Naive thymus-derived CD4-positive, alpha-beta T cell (primary cell): Measurements from ENCODE around the gene TGFBR3. TPM values are rescaled to one million over a fixed set of nuclear protein-coding genes. Genes with fewer than 3 reads are reported as not detected.

ENCODE experiments used
- ATAC-seq: fragments of 150-1000 bp; cut with Tn5 transposase; 2 replicates; pipeline ENCODE4 v1.10.0; 2021; ENCODE audit warnings: mild to moderate bottlenecking, moderate library complexity
- CTCF ChIA-PET: fragments of 350-600 bp; sonication (Branson Sonifier 250); formaldehyde crosslinking; loops from one replicate; lab custom pipeline; 2021; ENCODE audit warnings: antibody characterized with exemption; lab: Charles Lee
- POLR2A ChIA-PET: fragments of 350-600 bp; sonication (Branson Sonifier 250); formaldehyde crosslinking; loops from one replicate; lab custom pipeline; 2021; ENCODE audit warnings: antibody characterized with exemption, inconsistent platforms; lab: Charles Lee
- DNase-seq, 9 donors: peaks; one replicate each; pipeline versions ENCODE4 v3.0.0 to v3.0.0-alpha.2; 2020 to 2022; ENCODE audit warnings: mixed read lengths in 1 of 9
- H3K27ac ChIP-seq: one replicate; pipeline ENCODE4 v1.7.0; 2013; ENCODE audit warnings: mild to moderate bottlenecking, low read depth, low read length, moderate library complexity
- H3K27me3 ChIP-seq, 2 donors: one replicate each; pipeline ENCODE4 v1.7.0; 2013; ENCODE audit warnings: low read length in 2 of 2, mild to moderate bottlenecking in 2 of 2, moderate library complexity in 2 of 2; ENCODE audit not compliant: control insufficient read depth in 2 of 2, insufficient read depth in 2 of 2
- H3K36me3 ChIP-seq, 3 experiments: 1 replicate in 2 of 3; 2 replicates in 1 of 3; pipeline ENCODE4 v1.7.0; 2013; ENCODE audit warnings: low read length in 3 of 3, mild to moderate bottlenecking in 3 of 3, moderate library complexity in 1 of 3; ENCODE audit not compliant: insufficient read depth in 3 of 3, control insufficient read depth in 2 of 3
- H3K4me1 ChIP-seq, 2 donors: one replicate each; pipeline ENCODE4 v1.7.0; 2013; ENCODE audit warnings: low read length in 2 of 2, mild to moderate bottlenecking in 2 of 2, moderate library complexity in 1 of 2; ENCODE audit not compliant: control insufficient read depth in 2 of 2, insufficient read depth in 2 of 2
- H3K4me3 ChIP-seq: 2 replicates; pipeline ENCODE4 v1.7.0; 2013; ENCODE audit warnings: mild to moderate bottlenecking, low read length
- H3K9me3 ChIP-seq, 3 experiments: 1 replicate in 2 of 3; 2 replicates in 1 of 3; pipeline ENCODE4 v1.7.0; 2013; ENCODE audit warnings: low read length in 3 of 3; ENCODE audit not compliant: control insufficient read depth in 2 of 3
- H3K27ac Mint-ChIP-seq, 9 donors: one replicate each; pipeline ENCODE4 v1.8.0; 2020 to 2022; ENCODE audit warnings: mixed read lengths in 9 of 9, mild to moderate bottlenecking in 8 of 9, moderate library complexity in 5 of 9, inconsistent platforms in 2 of 9
- H3K27me3 Mint-ChIP-seq, 5 donors: one replicate each; pipeline ENCODE4 v1.8.0; 2021 to 2022; ENCODE audit warnings: mixed read lengths in 5 of 5, mild to moderate bottlenecking in 1 of 5
- H3K36me3 Mint-ChIP-seq, 5 donors: one replicate each; pipeline ENCODE4 v1.8.0; 2020 to 2022; ENCODE audit warnings: mixed read lengths in 5 of 5, mild to moderate bottlenecking in 3 of 5, inconsistent platforms in 1 of 5
- H3K4me1 Mint-ChIP-seq, 7 donors: one replicate each; pipeline ENCODE4 v1.8.0; 2020 to 2022; ENCODE audit warnings: mixed read lengths in 7 of 7, mild to moderate bottlenecking in 3 of 7, inconsistent platforms in 1 of 7
- H3K4me3 Mint-ChIP-seq, 10 donors: one replicate each; pipeline ENCODE4 v1.8.0; 2020 to 2022; ENCODE audit warnings: mild to moderate bottlenecking in 10 of 10, mixed read lengths in 10 of 10, moderate library complexity in 6 of 10, inconsistent platforms in 2 of 10
- H3K9me3 Mint-ChIP-seq, 11 donors: one replicate each; pipeline ENCODE4 v1.8.0; 2020 to 2022; ENCODE audit warnings: mixed read lengths in 11 of 11, mild to moderate bottlenecking in 4 of 11, inconsistent platforms in 1 of 11, moderate library complexity in 1 of 11
- intact Hi-C, 2 donors: fragments of 100-400 bp; cut with micrococcal nuclease; formaldehyde crosslinking; loops; one replicate each; pipeline ENCODE4 v1.15.1; 2023
- polyA plus RNA-seq, 2 donors: library from polyadenylated mRNA; unstranded; fragments of 300-500 nt; fragmentation: Illumina TruSeq; gene quantifications; one replicate each; pipeline ENCODE4 v1.2.3, GENCODE V29; 2021
- total RNA-seq, 6 experiments: library from RNA in 5 of 6; stranded (reverse) in 5 of 6; gene quantifications; 1 replicate in 5 of 6; 2 replicates in 1 of 6; pipeline ENCODE4 v1.2.3 and lab custom pipeline; 2021 to 2026

The TGFBR3 gene
- total and polyA plus RNA-seq, 7 experiments from 2014 or later, result 9.4 to 36.3 (median 11.4) TPM

DNA sequence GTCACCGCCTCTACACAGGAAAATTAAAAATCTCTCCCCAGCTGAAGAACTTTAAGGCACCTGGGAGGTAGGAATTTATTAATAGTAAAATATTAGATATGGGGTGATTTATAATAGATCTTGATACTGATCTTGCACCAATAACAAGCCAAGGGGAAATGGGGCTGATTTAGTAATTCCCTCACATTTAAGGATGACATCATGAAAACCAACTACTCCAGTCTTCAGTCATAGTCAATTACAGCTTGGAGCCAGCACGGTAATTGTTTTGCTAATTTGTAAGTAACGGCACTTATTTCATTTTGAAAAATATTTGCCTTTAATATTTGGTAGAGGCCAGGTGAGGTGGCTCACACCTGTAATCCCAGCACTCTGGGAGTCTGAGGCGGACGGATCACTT, 92.8 kb downstream of the TGFBR3 start:
- H3K9me3 ChIP-seq, result no peaks in the 10 kb centered on the region
- no peak overlapping the region for H3K27ac ChIP-seq
- no peak for ATAC-seq
- DNase-seq, result no peak
- POLR2A ChIA-PET, result interaction anchor here (3.3 kb wide), 1 partner anchor 11 kb away, joined by 23 read pairs; no protein-coding TSS in a partner anchor
- CTCF ChIA-PET, result interaction anchor here (0.7 to 1.1 kb wide), 2 partner anchors 57 to 284 kb away, joined by 3 to 4 read pairs; no protein-coding TSS in a partner anchor
- intact Hi-C loops, result no loop called here
- Mint-ChIP-seq H3K36me3 (peaks cover 0 to 31% (median 18%) of the 10 kb centered on the region in 5 donors), H3K27me3 (peaks cover 0 to 2% (median 0%) of the 10 kb centered on the region in 5 donors), H3K27ac (peak overlapping the region in 4 of 9 donors; percentile 6 to 84 (median 81)), H3K4me3 (no peak overlapping the region), H3K9me3 (peaks cover 0 to 5% (median 0%) of the 10 kb centered on the region in 11 donors), H3K4me1 (peaks cover 26 to 42% (median 37%) of the 10 kb centered on the region in 7 donors)
- H3K4me1 ChIP-seq, result peaks cover 18 to 28% of the 10 kb centered on the region in 2 donors
- peaks cover 0 to 10% (median 0%) of the 10 kb centered on the region in 3 experiments for H3K36me3 ChIP-seq
- no peak overlapping the region for H3K4me3 ChIP-seq
- no peaks in the 10 kb centered on the region for H3K27me3 ChIP-seq

GRCh38 chr1:91792489-91793071, 93.4 kb downstream of the TGFBR3 start:
- intact Hi-C loops, result no loop called here
- H3K4me1 ChIP-seq, result peaks cover 18 to 28% of the 10 kb centered on the region in 2 donors
- DNase-seq (no peak), ATAC-seq (no peak)
- ChIA-PET POLR2A (interaction anchor here (0.7 to 3.3 kb wide), 2 partner anchors 12 to 84 kb away, joined by 3 to 23 read pairs; no protein-coding TSS in a partner anchor), CTCF (interaction anchor here (0.7 to 1.8 kb wide), 5 partner anchors 8 to 283 kb away, joined by 3 to 8 read pairs (median 4); no protein-coding TSS in a partner anchor)
- Mint-ChIP-seq H3K36me3 (peaks cover 0 to 31% (median 24%) of the 10 kb centered on the region in 5 donors), H3K9me3 (peaks cover 0 to 5% (median 0%) of the 10 kb centered on the region in 11 donors), H3K4me3 (peak overlapping the region in 3 of 10 donors; percentile 13 to 48 (median 44)), H3K4me1 (peaks cover 28 to 42% (median 40%) of the 10 kb centered on the region in 7 donors), H3K27me3 (peaks cover 0 to 2% (median 0%) of the 10 kb centered on the region in 5 donors), H3K27ac (peak overlapping the region in 6 of 9 donors; percentile 6 to 84 (median 80))
- peaks cover 0 to 10% (median 0%) of the 10 kb centered on the region in 3 experiments for H3K36me3 ChIP-seq
- no peak overlapping the region for H3K27ac ChIP-seq
- H3K4me3 ChIP-seq, result no peak overlapping the region
- H3K27me3 ChIP-seq, result no peaks in the 10 kb centered on the region
- no peaks in the 10 kb centered on the region for H3K9me3 ChIP-seq

DNA sequence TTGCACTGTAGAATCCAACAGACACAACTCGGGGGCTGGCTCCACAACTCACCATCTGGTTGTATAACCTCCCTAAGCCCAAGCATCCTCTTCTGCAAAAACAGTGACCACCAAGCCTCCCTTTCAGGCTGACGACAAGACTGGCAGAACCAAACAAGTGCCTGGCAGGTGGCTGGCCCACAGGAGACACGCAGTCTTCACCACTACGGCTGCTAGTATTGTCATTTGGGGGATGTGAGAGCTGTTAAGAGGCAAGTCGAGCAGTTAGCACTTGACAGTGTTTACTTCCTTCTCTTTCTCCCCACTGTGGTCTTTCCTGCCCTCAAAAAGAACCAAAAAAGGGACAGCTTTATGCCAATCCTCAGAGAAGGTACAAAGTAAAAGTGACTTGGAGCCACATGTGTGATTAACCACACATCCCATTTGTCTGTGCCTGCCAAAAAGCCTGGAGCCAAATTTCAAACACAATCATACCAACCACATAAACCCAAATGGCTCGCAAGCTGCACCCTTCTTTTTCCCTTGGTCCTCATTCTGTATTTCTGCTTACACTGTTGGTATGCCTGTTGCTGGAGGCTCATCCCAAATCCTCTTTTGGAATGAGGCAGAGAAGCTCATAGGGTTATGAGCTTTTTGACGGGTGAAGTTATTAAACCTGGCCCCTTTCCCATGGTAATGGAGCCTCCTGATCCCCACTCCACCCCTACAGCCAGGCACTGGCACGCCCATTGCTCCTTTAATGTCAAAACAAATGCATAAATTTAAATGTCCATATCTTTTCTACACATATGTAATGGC, 94.1 kb downstream of the TGFBR3 start:
- Mint-ChIP-seq H3K27me3 (peaks cover 0 to 2% (median 0%) of the 10 kb centered on the region in 5 donors), H3K9me3 (peaks cover 0 to 5% (median 0%) of the 10 kb centered on the region in 11 donors), H3K4me1 (peaks cover 28 to 43% (median 40%) of the 10 kb centered on the region in 7 donors), H3K4me3 (peak overlapping the region in 6 of 10 donors; percentile 10 to 53 (median 32)), H3K36me3 (peaks cover 0 to 31% (median 21%) of the 10 kb centered on the region in 5 donors), H3K27ac (peak overlapping the region; percentile 24 to 86 (median 83))
- H3K27me3 ChIP-seq, result no peaks in the 10 kb centered on the region
- no peaks in the 10 kb centered on the region for H3K9me3 ChIP-seq
- no peak overlapping the region for H3K27ac ChIP-seq
- DNase-seq (peak in 6 of 9 donors; percentile 27 to 48 (median 42)), ATAC-seq (peak; percentile 57)
- intact Hi-C loops, result loop anchor here in 1 of 2 donors (1.0 kb wide), 3 partner anchors 12 to 135 kb away; no protein-coding TSS in a partner anchor
- peaks cover 18 to 28% of the 10 kb centered on the region in 2 donors for H3K4me1 ChIP-seq
- no peak overlapping the region for H3K4me3 ChIP-seq
- CTCF ChIA-PET, result interaction anchor here (0.6 to 1.8 kb wide), 9 partner anchors 9 to 282 kb away, joined by 3 to 8 read pairs (median 3); no protein-coding TSS in a partner anchor
- POLR2A ChIA-PET, result interaction anchor here (0.7 to 3.3 kb wide), 3 partner anchors 13 to 83 kb away, joined by 3 to 23 read pairs (median 4); no protein-coding TSS in a partner anchor
- H3K36me3 ChIP-seq, result peaks cover 0 to 10% (median 0%) of the 10 kb centered on the region in 3 experiments

DNA sequence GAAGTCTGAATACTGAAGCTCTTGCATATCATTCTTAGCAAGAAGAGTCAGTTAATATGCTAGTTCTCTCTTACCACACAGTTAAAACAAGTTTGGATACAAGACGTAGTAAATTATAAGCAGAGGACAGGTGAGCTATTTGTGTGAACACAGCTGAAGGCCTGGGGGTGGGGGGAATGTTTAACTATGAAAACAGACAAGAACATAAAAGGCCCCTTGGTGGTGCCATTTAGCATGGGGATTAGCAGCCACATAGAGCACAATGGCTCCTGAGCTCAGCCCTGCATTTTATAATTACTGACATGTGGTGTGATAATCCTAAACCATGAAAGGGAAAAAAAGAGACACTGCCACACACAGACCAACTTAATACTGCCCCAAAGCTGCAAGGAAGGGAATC, 94.8 kb downstream of the TGFBR3 start:
- Histone ChIP-seq H3K4me3 (no peak overlapping the region), H3K27ac (no peak overlapping the region), H3K4me1 (peaks cover 18 to 28% of the 10 kb centered on the region in 2 donors), H3K27me3 (no peaks in the 10 kb centered on the region), H3K36me3 (peaks cover 0 to 7% (median 0%) of the 10 kb centered on the region in 3 experiments), H3K9me3 (no peaks in the 10 kb centered on the region)
- H3K27ac Mint-ChIP-seq, result peak overlapping the region in 8 of 9 donors; percentile 13 to 86 (median 84)
- H3K36me3 Mint-ChIP-seq, result peaks cover 2 to 29% (median 21%) of the 10 kb centered on the region in 5 donors
- no peak for DNase-seq
- intact Hi-C loops, result loop anchor here in 1 of 2 donors (1.0 kb wide), 3 partner anchors 13 to 136 kb away; no protein-coding TSS in a partner anchor
- peaks cover 28 to 42% (median 39%) of the 10 kb centered on the region in 7 donors for H3K4me1 Mint-ChIP-seq
- CTCF ChIA-PET, result interaction anchor here (0.6 to 1.8 kb wide), 8 partner anchors 10 to 534 kb away, joined by 3 to 8 read pairs (median 3); no protein-coding TSS in a partner anchor
- peaks cover 0 to 2% (median 0%) of the 10 kb centered on the region in 5 donors for H3K27me3 Mint-ChIP-seq
- H3K9me3 Mint-ChIP-seq, result peaks cover 0 to 5% (median 0%) of the 10 kb centered on the region in 11 donors
- H3K4me3 Mint-ChIP-seq, result peak overlapping the region in 5 of 10 donors; percentile 4 to 53 (median 20)
- peak; percentile 32 for ATAC-seq
- POLR2A ChIA-PET, result interaction anchor here (0.6 to 3.3 kb wide), 3 partner anchors 13 to 233 kb away, joined by 3 to 23 read pairs (median 4); no protein-coding TSS in a partner anchor

DNA sequence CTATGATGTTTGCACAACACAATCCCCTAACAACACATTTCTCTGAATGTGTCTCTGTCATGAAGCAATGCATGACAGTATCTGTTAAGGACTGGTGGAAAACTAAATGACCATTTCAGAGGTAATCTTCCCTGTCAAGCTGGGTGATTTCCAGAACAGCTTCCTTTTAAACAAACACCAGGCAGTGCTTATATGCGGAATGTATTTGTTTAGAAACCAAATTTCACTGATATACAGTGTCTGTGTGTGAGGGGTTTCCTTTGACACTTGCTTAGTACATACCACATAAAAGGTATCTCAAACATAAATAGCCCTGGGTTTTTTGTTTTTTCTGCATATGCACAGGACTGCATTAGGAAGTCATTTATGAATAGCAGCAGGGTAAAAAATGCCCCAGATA, 95.6 kb downstream of the TGFBR3 start:
- POLR2A ChIA-PET, result interaction anchor here (0.6 to 3.3 kb wide), 2 partner anchors 14 to 233 kb away, joined by 3 to 23 read pairs; no protein-coding TSS in a partner anchor
- H3K4me1 Mint-ChIP-seq, result peaks cover 28 to 42% (median 37%) of the 10 kb centered on the region in 7 donors

More for the DNA sequence above, 95.6 kb downstream of the TGFBR3 start:
- Histone ChIP-seq H3K36me3 (no peaks in the 10 kb centered on the region), H3K9me3 (no peaks in the 10 kb centered on the region), H3K4me3 (no peak overlapping the region), H3K27ac (no peak overlapping the region), H3K27me3 (no peaks in the 10 kb centered on the region), H3K4me1 (peaks cover 18 to 28% of the 10 kb centered on the region in 2 donors)
- DNase-seq, result peak in 1 of 9 donors; percentile 7
- H3K27me3 Mint-ChIP-seq, result peaks cover 0 to 2% (median 0%) of the 10 kb centered on the region in 5 donors
- peak; percentile 53 for ATAC-seq
- H3K4me3 Mint-ChIP-seq, result peak overlapping the region in 3 of 10 donors; percentile 1 to 44 (median 10)
- CTCF ChIA-PET, result interaction anchor here (0.6 to 1.8 kb wide), 3 partner anchors 19 to 535 kb away, joined by 3 to 8 read pairs (median 3); no protein-coding TSS in a partner anchor
- intact Hi-C loops, result no loop called here
- peak overlapping the region in 5 of 9 donors; percentile 13 to 85 (median 84) for H3K27ac Mint-ChIP-seq
- peaks cover 0 to 5% (median 0%) of the 10 kb centered on the region in 11 donors for H3K9me3 Mint-ChIP-seq
- H3K36me3 Mint-ChIP-seq, result peaks cover 4 to 25% (median 17%) of the 10 kb centered on the region in 5 donors
